Measurements from ENCODE around the gene DIAPH1.
"Not testable (repeated sequence)": the region's sequence is repeated elsewhere in the genome, so short reads cannot be mapped to it uniquely, and the experiment has no call there.

Gene DIAPH1

DNA sequence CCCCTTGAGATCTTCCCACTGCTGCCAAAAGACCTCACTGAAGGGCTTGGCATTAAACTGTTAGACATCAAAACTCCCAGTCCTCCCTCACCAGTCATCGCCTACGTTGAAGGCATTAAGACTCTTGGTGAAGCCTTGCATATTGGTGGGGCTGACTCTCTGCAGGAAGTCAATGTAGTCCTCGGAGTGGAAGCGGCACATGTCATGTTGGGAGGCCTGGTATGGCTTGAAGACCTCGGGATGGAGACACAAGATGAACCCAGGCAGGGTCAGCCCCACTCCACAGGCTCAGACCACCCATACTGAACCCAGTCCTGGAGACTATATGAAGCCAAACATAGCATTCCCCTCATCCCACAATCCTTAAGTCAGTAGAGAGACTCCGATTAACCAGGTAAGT, 15.9 kb upstream of the DIAPH1 start:
- no peaks in the 10 kb centered on the region for H3K27me3 Mint-ChIP-seq
- H3K4me1 Mint-ChIP-seq (ENCODE audit: low read depth): peaks cover 48% of the 10 kb centered on the region
- H3K36me3 Mint-ChIP-seq (ENCODE audit: low read depth): peaks cover 48% of the 10 kb centered on the region
- H3K27ac Mint-ChIP-seq: peak overlapping the region; percentile 46
- H3K9me3 Mint-ChIP-seq: no peaks in the 10 kb centered on the region
- H3K4me3 Mint-ChIP-seq: peak overlapping the region; percentile 92

DNA sequence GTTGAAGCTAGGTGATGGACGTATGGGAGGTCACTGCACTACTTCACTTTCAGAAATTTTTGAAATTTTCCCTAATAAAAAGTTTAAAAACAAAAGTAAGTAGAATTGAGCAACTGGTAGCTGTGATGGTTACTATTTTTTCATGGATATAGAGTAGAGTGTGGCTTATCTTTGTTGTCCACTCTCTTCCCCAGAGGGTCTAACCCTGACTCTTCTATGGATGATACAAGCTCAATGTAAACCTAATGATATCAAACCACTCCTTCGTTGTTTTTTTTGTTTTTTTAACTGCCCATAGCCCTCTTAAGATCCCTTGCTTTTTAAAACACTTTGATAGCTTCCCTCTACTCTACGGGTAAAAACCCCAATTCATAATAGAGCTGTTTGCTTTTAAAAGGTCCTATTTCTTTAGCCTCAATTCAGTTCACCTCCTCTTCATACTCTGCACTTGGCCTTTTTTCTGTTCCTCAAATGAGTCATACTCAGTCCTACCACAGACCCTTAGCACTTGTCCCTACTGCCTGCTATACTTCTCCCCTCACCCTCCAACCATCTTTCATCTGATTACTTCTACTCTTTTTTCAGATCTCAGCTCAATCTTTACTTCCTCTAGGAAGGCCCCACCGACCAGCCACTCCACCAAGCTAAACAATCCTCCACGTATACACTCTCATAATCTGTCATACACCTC, 15.2 kb upstream of the DIAPH1 start:
- peak overlapping the region; percentile 56 for H3K27ac Mint-ChIP-seq
- peak overlapping the region; percentile 2 for H3K4me3 Mint-ChIP-seq
- no peaks in the 10 kb centered on the region for H3K27me3 Mint-ChIP-seq
- peaks cover 51% of the 10 kb centered on the region for H3K36me3 Mint-ChIP-seq (ENCODE audit: low read depth)
- no peaks in the 10 kb centered on the region for H3K9me3 Mint-ChIP-seq
- H3K4me1 Mint-ChIP-seq (ENCODE audit: low read depth): peaks cover 46% of the 10 kb centered on the region

- H3K4me3 Mint-ChIP-seq: no peak overlapping the region
- H3K27me3 Mint-ChIP-seq: no peaks in the 10 kb centered on the region
Observed at GRCh38 chr5:141632650-141633049, 13.8 kb upstream of the DIAPH1 start.

DNA sequence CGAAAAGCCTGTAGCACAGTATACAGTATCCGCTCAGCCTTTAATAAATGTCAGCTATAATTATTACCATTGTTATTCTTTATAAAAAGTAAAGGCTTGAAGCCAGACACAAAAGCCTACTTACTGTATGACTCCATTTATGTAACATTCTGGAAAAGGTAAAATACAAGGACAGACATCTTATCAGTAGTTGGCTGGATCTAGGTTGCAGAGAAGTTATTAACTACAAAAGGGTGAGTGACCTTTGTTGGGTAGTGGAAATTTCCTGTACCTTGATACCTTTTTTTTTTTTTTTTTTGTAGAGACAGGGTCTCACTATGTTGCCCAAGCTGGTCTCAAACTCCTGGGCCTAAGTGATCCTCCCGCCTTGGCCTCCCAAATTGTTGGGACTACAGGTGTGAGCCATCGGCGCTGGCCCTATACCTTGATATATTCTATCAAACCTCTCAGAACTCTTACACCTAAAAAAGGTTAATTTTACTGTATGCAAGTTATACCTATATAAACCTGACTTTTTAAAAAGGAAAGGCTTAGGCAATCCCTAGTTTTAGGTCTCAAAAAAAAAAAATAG, 11.9 kb upstream of the DIAPH1 start:
- H3K36me3 Mint-ChIP-seq (ENCODE audit: low read depth): peaks cover 74% of the 10 kb centered on the region
- H3K4me3 Mint-ChIP-seq: no peak overlapping the region
- peaks cover 30% of the 10 kb centered on the region for H3K4me1 Mint-ChIP-seq (ENCODE audit: low read depth)
- no peak overlapping the region for H3K27ac Mint-ChIP-seq
- H3K9me3 Mint-ChIP-seq: no peaks in the 10 kb centered on the region
- no peaks in the 10 kb centered on the region for H3K27me3 Mint-ChIP-seq

More at GRCh38 chr5:141632650-141633049, 13.8 kb upstream of the DIAPH1 start:
- no peaks in the 10 kb centered on the region for H3K9me3 Mint-ChIP-seq
- peaks cover 36% of the 10 kb centered on the region for H3K4me1 Mint-ChIP-seq (ENCODE audit: low read depth)
- H3K27ac Mint-ChIP-seq: no peak overlapping the region
- peaks cover 55% of the 10 kb centered on the region for H3K36me3 Mint-ChIP-seq (ENCODE audit: low read depth)

DNA sequence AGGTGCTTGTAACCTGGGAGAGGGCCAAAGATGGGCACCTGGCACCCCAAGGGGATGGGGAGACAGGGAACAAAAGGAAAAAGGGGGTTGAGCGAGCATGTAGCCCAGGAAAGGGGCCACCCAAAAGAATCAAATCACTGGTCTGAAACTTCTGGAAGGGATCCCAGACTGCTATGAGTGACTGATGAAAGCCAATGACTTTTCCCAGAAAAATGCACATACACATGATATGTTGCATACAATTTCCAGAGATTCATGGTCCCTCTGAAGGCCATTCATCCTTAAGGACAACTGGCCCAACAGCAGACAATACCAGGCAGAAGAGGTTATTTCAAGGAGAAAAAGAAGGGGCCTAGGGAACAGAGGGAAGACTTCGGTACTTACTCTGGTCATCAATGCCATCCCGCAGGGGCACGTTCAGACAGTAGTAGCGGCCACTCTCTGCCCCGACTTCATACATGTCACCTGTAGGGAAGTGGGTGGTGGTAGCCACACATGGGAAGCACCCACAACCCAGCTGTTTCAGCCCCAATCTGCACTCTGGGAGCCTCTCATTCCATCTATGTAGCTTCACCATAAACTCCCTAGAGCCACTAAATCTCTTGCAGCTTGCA, 9.5 kb upstream of the DIAPH1 start:
- Mint-ChIP-seq H3K27me3 (no peaks in the 10 kb centered on the region), H3K9me3 (no peaks in the 10 kb centered on the region), H3K4me3 (no peak overlapping the region), H3K4me1 (ENCODE audit: low read depth) (peaks cover 14% of the 10 kb centered on the region), H3K36me3 (ENCODE audit: low read depth) (peaks cover 83% of the 10 kb centered on the region), H3K27ac (no peak overlapping the region)

DNA sequence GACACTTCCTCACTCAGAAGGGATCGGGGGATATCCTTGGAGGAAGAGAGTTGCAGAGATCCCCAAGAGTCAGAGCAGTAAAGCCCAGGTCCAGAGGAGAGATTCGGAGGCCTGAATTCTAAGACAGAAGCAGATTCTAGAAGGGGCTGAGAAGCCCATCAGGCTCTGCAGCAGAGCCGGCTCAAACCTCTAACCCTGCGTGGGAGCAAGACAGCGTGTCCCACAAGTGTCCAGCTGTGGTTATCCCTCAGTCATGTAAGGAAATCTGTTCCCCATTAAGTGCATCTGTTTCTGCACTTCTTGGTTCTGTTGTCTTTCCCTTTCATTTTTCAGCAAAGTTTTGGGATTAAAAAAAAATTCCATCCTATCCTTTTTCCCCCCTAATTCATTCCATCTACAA, 4.8 kb upstream of the DIAPH1 start:
- Mint-ChIP-seq H3K27ac (peak overlapping the region; percentile 74), H3K9me3 (no peaks in the 10 kb centered on the region), H3K4me1 (ENCODE audit: low read depth) (peaks cover 22% of the 10 kb centered on the region), H3K27me3 (no peaks in the 10 kb centered on the region), H3K36me3 (ENCODE audit: low read depth) (peaks cover 75% of the 10 kb centered on the region), H3K4me3 (peak overlapping the region; percentile 20)

GRCh38 chr5:141623186-141623585, 4.4 kb upstream of the DIAPH1 start:
- peaks cover 73% of the 10 kb centered on the region for H3K36me3 Mint-ChIP-seq (ENCODE audit: low read depth)
- H3K27ac Mint-ChIP-seq: peak overlapping the region; percentile 74
- H3K4me3 Mint-ChIP-seq: peak overlapping the region; percentile 20
- no peaks in the 10 kb centered on the region for H3K9me3 Mint-ChIP-seq
- H3K4me1 Mint-ChIP-seq (ENCODE audit: low read depth): peaks cover 22% of the 10 kb centered on the region
- H3K27me3 Mint-ChIP-seq: no peaks in the 10 kb centered on the region

DNA sequence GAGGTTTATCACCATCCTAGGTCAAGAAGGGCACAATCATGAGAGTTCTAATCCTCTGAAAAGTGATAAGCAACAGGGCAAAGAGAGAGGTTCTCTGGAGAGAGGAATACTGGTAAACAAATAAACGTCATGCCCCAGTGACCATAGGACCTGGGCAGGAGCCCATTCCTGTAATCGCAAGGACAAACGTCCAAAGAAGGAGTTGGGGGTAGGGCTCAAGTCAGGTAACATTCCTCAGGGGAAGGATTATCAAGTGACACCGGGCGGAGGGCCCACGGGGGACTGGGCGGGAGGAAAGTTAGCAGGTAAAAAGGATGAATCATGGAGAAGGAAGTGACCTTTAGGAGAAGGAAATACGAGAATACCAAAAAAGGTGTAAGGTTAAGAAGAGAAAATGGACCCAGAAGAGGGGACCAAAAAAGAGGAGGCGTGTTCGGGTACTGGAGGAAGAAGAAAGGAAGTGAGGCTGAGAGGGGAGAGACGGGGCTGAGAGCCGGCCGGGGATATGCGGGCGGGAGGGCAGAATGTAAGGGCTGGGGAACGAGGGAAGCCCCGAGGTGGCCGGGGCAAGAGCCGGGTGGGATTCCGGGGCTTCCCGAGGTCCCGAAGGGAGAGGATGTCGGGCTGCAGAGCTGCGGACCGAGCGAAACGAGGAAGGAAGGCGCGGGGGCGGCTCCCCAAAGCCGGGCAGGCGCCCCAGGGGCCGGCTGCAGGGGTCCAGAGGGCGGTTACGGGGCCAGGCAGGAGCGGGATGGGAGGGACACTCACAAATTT, 583 bp downstream of the DIAPH1 start:
- Mint-ChIP-seq H3K27ac (peak overlapping the region; percentile 97), H3K9me3 (no peaks in the 10 kb centered on the region), H3K36me3 (ENCODE audit: low read depth) (peaks cover 54% of the 10 kb centered on the region), H3K27me3 (no peaks in the 10 kb centered on the region), H3K4me1 (ENCODE audit: low read depth) (peaks cover 52% of the 10 kb centered on the region), H3K4me3 (peak overlapping the region; percentile 91)

DNA sequence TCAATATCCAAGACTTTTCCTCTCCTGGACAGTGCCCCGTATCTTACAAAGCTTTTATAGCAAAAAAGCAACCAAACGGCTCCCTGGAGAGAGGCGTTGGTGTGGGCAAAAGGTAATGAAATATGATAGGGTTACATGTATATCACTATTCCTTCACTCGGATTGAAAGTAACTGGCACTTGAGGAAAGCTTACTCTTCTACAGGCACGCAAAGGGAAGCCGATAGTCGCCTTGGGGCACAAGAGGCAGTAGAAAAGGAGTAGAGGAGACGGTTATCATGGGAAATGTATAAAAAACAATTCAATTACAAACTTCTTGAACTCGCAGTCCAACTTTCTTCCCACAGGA, 1.1 kb downstream of the DIAPH1 start:
- H3K27ac Mint-ChIP-seq: peak overlapping the region; percentile 97
- H3K4me1 Mint-ChIP-seq (ENCODE audit: low read depth): peaks cover 54% of the 10 kb centered on the region
- H3K27me3 Mint-ChIP-seq: no peaks in the 10 kb centered on the region
- peaks cover 56% of the 10 kb centered on the region for H3K36me3 Mint-ChIP-seq (ENCODE audit: low read depth)
- H3K4me3 Mint-ChIP-seq: peak overlapping the region; percentile 91
- no peaks in the 10 kb centered on the region for H3K9me3 Mint-ChIP-seq

DNA sequence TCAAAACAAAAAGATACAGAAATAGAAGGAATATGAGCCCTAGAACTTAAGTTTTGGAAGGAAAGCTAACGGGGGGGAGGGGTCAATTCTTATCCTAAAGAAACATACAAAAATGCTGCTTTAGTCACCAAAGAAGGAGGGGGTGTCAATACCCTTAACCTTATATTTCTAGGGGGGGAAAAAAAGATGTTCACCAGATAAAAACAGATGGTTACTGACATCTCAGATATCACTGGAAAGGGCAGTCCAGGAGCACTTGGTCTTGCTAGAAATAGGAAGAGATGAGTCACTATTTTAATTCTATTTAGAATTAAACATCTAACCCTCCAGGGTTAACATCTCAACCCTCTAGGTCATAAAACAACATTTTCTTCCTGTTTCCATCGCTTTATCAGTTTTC, 1.7 kb downstream of the DIAPH1 start:
- Mint-ChIP-seq H3K9me3 (no peaks in the 10 kb centered on the region), H3K36me3 (ENCODE audit: low read depth) (peaks cover 59% of the 10 kb centered on the region), H3K27me3 (no peaks in the 10 kb centered on the region), H3K4me1 (ENCODE audit: low read depth) (peaks cover 60% of the 10 kb centered on the region), H3K4me3 (peak overlapping the region; percentile 91), H3K27ac (peak overlapping the region; percentile 97)

GRCh38 chr5:141615991-141616720, 2.6 kb downstream of the DIAPH1 start:
- H3K27ac Mint-ChIP-seq: peak overlapping the region; percentile 97
- peaks cover 67% of the 10 kb centered on the region for H3K4me1 Mint-ChIP-seq (ENCODE audit: low read depth)

GRCh38 chr5:141613344-141613743, 5.5 kb downstream of the DIAPH1 start:
- H3K4me1 Mint-ChIP-seq (ENCODE audit: low read depth): peaks cover 82% of the 10 kb centered on the region
- H3K9me3 Mint-ChIP-seq: no peaks in the 10 kb centered on the region
- H3K27me3 Mint-ChIP-seq: no peaks in the 10 kb centered on the region
- peak overlapping the region; percentile 86 for H3K27ac Mint-ChIP-seq
- H3K4me3 Mint-ChIP-seq: peak overlapping the region; percentile 67
- H3K36me3 Mint-ChIP-seq (ENCODE audit: low read depth): peaks cover 53% of the 10 kb centered on the region

More at GRCh38 chr5:141615991-141616720, 2.6 kb downstream of the DIAPH1 start:
- Mint-ChIP-seq H3K9me3 (no peaks in the 10 kb centered on the region), H3K4me3 (peak overlapping the region; percentile 91), H3K36me3 (ENCODE audit: low read depth) (peaks cover 57% of the 10 kb centered on the region), H3K27me3 (no peaks in the 10 kb centered on the region)

- Mint-ChIP-seq H3K4me3 (no peak overlapping the region), H3K4me1 (ENCODE audit: low read depth) (peaks cover 90% of the 10 kb centered on the region), H3K36me3 (ENCODE audit: low read depth) (peaks cover 49% of the 10 kb centered on the region), H3K27ac (peak overlapping the region; percentile 15), H3K9me3 (no peaks in the 10 kb centered on the region), H3K27me3 (no peaks in the 10 kb centered on the region)
Observed at GRCh38 chr5:141611289-141611688, 7.5 kb downstream of the DIAPH1 start.

DNA sequence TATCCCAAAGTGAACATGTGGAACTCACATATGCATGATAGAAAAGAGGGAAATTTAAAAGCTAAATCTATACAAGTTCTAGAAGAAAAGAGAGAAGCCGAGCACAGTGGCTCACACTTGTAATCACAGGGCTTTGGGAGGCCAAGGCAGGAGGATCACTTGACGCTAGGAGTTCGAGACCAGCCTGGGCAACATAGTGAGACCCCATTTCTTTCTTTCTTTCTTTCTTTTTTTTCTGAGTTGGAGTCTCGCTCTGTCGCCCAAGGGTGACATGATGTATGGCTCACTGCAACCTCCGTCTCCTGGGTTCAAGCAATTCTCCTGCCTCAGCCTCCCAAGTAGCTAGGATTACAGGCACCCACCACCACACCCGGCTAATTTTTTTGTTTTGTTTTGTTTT, 8.9 kb downstream of the DIAPH1 start:
- H3K4me3 Mint-ChIP-seq: not testable (repeated sequence)

More for the DNA sequence above, 8.9 kb downstream of the DIAPH1 start:
- peaks cover 47% of the 10 kb centered on the region for H3K36me3 Mint-ChIP-seq (ENCODE audit: low read depth)
- H3K27ac Mint-ChIP-seq: peak overlapping the region; percentile 83
- peaks cover 95% of the 10 kb centered on the region for H3K4me1 Mint-ChIP-seq (ENCODE audit: low read depth)
- not testable (repeated sequence) for H3K9me3 Mint-ChIP-seq, H3K27me3 Mint-ChIP-seq
